GM12872 (cell line): ENCODE data around the gene CDK9.
A peak's percentile ranks its signal among the peaks of the same experiment; 100 is the strongest.

Experiments used
- TF ChIP-seq, protein P1 (sequence below): IDR thresholded peaks from 3 replicates; pipeline ENCODE4 v1.5.1; 2011; ENCODE audit warnings: low read depth, mild to moderate bottlenecking, low read length, moderate library complexity; ENCODE audit not compliant: insufficient read depth

CDK9 gene

DNA sequence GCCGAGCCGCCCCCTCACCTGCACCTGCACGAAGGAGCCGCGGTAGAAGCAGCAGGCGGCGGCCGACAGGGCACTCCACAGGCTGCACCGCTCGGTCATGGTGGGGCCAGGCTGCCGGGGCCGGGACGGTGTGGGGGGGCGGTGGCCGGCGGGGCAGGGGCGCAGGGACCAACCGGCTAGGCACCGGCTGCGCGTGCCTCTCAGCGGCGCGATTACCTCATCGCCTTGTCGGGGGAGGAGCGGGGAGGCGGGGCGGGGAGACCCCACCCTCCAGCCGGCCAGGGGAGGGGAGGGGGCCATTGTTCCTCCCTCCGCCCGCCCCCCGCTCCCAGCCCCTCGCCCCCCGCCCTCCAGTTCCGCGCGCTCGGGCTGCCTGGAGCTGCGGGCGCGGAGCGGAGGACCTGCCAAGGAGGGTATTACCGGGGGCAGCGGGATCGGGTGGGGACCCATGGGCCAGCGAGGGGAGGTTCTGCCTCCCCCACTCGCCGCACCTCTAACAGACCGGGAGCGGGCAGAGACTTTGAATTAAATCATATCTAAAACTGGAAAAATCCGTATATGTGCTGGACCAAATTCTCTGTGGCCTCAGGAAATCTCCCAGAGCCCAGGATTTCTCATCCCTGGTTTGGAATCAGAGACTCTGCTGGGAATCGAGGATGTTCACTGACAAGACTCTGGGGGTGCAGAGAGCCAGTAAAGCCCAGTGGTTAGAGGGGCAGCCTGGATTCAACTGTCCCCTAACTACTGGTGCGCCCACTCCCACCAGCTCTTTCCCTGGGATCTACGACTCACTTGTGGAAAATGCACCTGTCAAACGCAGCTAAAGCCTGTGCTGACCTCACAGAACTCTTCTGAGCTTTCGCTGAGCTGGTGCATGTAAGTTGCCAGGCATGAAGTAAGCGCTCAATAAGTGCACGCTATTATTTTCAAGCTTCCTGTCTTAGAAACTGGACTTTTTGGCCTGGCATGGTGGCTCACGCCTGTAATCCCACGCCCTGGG, 30.5 kb upstream of the CDK9 start:
- TF ChIP-seq, protein P1, sequence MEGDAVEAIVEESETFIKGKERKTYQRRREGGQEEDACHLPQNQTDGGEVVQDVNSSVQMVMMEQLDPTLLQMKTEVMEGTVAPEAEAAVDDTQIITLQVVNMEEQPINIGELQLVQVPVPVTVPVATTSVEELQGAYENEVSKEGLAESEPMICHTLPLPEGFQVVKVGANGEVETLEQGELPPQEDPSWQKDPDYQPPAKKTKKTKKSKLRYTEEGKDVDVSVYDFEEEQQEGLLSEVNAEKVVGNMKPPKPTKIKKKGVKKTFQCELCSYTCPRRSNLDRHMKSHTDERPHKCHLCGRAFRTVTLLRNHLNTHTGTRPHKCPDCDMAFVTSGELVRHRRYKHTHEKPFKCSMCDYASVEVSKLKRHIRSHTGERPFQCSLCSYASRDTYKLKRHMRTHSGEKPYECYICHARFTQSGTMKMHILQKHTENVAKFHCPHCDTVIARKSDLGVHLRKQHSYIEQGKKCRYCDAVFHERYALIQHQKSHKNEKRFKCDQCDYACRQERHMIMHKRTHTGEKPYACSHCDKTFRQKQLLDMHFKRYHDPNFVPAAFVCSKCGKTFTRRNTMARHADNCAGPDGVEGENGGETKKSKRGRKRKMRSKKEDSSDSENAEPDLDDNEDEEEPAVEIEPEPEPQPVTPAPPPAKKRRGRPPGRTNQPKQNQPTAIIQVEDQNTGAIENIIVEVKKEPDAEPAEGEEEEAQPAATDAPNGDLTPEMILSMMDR, result no peak

DNA sequence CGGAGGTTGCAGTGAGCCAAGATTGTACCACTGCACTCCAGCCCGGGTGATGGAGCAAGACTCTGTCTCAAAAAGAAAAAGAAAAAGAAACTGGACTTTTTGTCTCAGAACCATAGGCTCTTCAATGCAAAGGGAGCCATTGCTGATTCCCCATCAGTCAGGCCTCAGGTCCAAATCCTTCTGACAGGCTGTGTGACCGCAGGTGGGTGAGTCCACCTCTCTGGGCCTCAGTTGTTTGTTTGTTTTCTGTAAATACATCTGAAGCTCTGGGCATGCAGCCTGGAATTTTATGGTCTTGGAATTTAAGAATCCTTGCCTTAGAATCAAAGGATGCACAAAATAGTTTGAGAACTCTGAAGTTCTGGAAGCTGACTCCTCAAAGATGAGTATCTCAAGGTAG, 29.6 kb upstream of the CDK9 start:
- TF ChIP-seq, protein P1, result no peak

DNA sequence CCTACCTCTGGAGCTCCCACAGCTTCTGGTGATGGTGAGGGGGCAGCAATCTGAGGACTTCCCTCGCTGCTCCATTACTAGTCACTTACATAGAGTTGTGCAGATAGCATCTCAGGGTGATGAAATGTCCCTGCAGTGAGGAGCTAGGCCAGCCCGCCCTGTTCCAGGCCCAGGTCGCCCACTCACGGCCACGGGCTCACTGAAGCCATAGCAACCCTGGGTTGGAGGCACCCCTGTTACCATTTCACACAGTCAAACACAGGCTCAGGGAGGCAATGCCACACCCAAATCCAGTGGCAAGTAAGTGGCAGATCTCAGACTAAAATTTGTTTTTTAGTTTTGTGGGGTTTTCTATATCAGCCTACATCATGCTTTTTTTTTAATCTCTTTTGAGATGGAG, 27.0 kb upstream of the CDK9 start:
- TF ChIP-seq, protein P1, result no peak

DNA sequence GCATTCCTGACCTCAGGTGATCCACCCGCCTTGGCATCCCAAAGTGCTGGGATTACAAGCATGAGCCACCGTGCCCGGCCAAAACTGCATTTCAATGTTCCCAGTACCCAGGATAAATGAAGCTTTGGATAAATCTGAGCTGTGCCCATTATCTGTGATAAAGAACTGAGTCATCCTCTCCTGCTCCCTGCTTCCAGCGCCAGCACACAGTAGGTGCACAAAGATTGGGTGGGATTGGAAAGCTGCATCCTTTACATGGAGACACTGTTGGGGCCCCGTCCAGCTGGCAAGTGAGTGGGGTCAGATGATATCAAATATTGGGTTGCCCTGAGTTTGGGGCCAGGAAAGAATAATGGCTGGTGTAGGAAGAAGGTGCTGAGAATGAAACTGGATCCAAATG, 24.8 kb upstream of the CDK9 start:
- TF ChIP-seq, protein P1, result no peak

DNA sequence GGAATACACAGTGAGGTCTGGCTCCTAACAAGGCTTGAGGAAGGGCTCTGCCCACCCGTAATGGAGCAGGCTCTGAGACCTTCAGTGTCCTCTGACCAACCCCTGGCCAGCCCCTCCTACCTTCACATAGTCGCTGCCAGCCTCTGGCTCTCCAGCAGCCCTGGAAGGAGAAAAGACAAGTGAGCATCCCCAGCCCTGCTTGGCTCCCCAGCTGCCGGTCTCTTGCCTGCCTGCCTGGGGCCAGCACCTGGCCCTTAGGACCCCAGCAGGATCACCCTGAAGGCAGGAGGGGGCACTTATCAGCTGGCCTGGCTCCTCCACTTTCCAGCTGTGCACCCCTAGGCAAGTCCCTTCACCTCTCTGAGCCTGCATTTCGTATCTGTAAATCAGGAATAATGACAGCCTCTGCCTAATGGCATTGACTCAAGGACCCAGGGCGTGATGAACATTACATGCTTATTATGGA, 24.3 kb upstream of the CDK9 start:
- TF ChIP-seq, protein P1, result no peak

DNA sequence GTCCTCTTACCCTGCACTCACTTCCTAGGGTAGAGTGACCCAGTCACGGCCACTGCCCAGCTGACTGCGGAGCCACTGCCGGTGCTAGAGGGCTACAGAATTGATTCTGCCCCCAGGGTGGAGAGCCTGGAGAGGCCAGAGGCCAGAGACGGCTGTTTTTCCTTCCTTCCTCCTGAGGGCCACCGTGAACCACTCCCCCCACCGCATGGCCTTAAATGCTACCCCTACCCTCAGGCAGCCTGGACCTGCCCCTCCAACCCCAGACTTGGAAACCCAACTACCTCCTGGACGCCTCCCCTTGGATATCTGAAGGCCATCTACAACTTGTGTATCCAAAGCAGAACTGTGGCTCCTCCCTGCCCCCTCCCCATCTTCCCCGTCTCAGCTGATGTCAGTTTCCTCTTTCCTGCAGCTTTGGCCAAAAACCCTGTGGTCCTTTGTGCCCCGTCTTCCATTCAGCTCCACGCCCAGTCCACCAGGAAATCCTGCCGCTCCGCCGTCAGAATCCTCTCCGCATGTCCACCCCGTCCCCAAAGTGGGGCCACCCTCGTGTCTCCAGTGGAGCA, 23.6 kb upstream of the CDK9 start:
- TF ChIP-seq, protein P1, result no peak

DNA sequence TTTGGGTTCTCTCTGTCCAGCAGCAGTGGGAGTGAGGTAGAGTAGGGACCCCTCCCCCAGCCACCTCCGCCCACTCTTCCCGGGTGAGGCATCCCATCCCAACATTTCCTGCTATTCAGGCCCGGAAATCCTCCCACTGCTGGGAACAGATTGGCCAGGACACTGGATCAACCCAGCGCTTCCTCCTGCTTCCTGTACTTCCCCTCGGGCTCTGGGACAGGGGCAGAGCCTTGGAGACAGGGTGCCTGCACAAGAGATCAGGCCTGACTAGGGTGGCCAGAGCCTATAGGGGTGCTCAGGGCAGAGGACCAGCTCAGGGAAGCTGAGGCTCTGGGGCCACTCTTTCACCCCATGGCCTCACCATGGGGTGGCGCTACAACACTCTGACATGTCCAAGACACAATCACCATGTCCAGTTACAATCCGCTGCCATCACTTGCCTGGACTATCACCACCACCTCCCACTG, 21.9 kb upstream of the CDK9 start:
- TF ChIP-seq, protein P1, result peak; percentile 56
